ENCODE measurements around the gene FBXL13. TPM values are rescaled to one million over a fixed set of nuclear protein-coding genes. Genes with fewer than 3 reads are reported as not detected.

FBXL13 gene
- total and polyA plus RNA-seq, 2 of the 8 experiments (the other 6 are each of a cell fraction or from before 2014, with no cell fraction given): 1.2 to 2.8 TPM

DNA sequence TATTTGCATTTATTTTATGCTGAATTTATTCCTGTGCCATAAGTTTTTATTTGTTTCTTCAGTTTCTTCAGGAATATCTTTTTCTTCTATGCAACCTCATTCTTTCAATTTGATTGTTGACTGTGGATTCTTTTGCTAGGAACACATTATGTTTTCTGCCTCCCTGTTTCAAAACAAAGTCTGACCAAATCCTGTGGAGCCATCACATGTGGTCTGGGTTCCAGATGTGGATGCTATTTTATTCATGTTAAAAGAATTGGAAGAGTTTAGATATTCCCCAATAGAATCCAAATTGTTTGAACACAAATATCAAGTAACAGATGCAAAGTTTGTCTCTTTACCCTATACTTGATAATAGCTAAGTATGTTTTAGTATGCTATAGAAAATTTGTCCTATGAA is 218.6 kb downstream of the FBXL13 start:
- H2BK15ac ChIP-seq (ENCODE audit: low read length): no peak overlapping the region
- no peak overlapping the region for H3K27ac ChIP-seq (ENCODE audit: low read depth, low read length)
- H2BK120ac ChIP-seq (replicated peaks; ENCODE audit: low read depth, low read length): no peak overlapping the region
- H2AK5ac ChIP-seq (ENCODE audit: low read depth, low read length): no peak overlapping the region
- H3K4me3 ChIP-seq (ENCODE audit: extremely low read depth in 1 of 4, insufficient read depth in 2 of 4, low read depth in 3 of 4, low read length in 4 of 4): no peak overlapping the region
- no peak overlapping the region for H3K4me2 ChIP-seq (ENCODE audit: insufficient read depth in 1 of 2, low read depth in 2 of 2, low read length in 2 of 2)
- no peaks in the 10 kb centered on the region for H3K36me3 ChIP-seq (ENCODE audit: control insufficient read depth in 2 of 4, insufficient read depth in 4 of 4, low read length in 3 of 4)
- TF ChIP-seq, protein P1, sequence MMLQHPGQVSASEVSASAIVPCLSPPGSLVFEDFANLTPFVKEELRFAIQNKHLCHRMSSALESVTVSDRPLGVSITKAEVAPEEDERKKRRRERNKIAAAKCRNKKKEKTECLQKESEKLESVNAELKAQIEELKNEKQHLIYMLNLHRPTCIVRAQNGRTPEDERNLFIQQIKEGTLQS (IDR thresholded peaks at IDR 0.05; ENCODE audit: insufficient read depth, low read depth, low read length): no peak
- TF ChIP-seq, protein P2, sequence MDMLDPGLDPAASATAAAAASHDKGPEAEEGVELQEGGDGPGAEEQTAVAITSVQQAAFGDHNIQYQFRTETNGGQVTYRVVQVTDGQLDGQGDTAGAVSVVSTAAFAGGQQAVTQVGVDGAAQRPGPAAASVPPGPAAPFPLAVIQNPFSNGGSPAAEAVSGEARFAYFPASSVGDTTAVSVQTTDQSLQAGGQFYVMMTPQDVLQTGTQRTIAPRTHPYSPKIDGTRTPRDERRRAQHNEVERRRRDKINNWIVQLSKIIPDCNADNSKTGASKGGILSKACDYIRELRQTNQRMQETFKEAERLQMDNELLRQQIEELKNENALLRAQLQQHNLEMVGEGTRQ (IDR thresholded peaks at IDR 0.05; ENCODE audit: low read length): no peak
- TF ChIP-seq EGR1 (IDR thresholded peaks at IDR 0.05; ENCODE audit: borderline replicate concordance, low read depth, low read length) (no peak), RBBP5 (IDR thresholded peaks at IDR 0.05; ENCODE audit: borderline replicate concordance, low read depth, low read length) (no peak), RXRA (IDR thresholded peaks at IDR 0.05; ENCODE audit: insufficient read depth, low read depth, low read length) (no peak), CREB1 (IDR thresholded peaks at IDR 0.05) (no peak), POLR2AphosphoS5 (IDR thresholded peaks at IDR 0.05; ENCODE audit: low read depth, low read length) (no peak), RFX5 (IDR thresholded peaks at IDR 0.05; ENCODE audit: borderline replicate concordance, low read depth, low read length) (no peak), CHD1 (IDR thresholded peaks at IDR 0.05; ENCODE audit: low read depth, low read length) (no peak), KDM4A (IDR thresholded peaks at IDR 0.05; ENCODE audit: low read depth, low read length, severe bottlenecking) (no peak), NRF1 (IDR thresholded peaks at IDR 0.05; ENCODE audit: low read depth, low read length) (no peak), CHD2 (IDR thresholded peaks at IDR 0.05; ENCODE audit: low read length) (no peak), CEBPB (IDR thresholded peaks at IDR 0.05; ENCODE audit: low read depth, low read length) (no peak), POLR2A (IDR thresholded peaks at IDR 0.05; ENCODE audit: control extremely low read depth in 1 of 2, low read depth in 2 of 2, low read length in 2 of 2) (no peak), POU5F1 (IDR thresholded peaks at IDR 0.05; ENCODE audit: low read depth, low read length) (no peak)
- H3K79me2 ChIP-seq (ENCODE audit: control insufficient read depth in 1 of 2, insufficient read depth in 2 of 2, low read length in 2 of 2): no peaks in the 10 kb centered on the region
- H3K27me3 ChIP-seq (replicated peaks in 1 of 4; ENCODE audit: control insufficient read depth in 3 of 4, extremely low read depth in 1 of 4, insufficient read depth in 3 of 4, low read length in 3 of 4): no peaks in the 10 kb centered on the region
- no peak overlapping the region for H4K91ac ChIP-seq (replicated peaks; ENCODE audit: insufficient read length, low read length)
- FAIRE-seq (no peak), DNase-seq (ENCODE audit: low read depth in 1 of 2, low spot score in 2 of 2) (no peak)
- no peaks in the 10 kb centered on the region for H4K20me1 ChIP-seq (replicated peaks in 1 of 2; ENCODE audit: control insufficient read depth in 1 of 2, insufficient read depth in 2 of 2, low read length in 2 of 2)
- no peak overlapping the region for H2BK20ac ChIP-seq (ENCODE audit: low read length)
- H3K4me1 ChIP-seq (replicated peaks in 1 of 4; ENCODE audit: control insufficient read depth in 3 of 4, insufficient read depth in 4 of 4, low read length in 3 of 4): peaks cover 0 to 4% (median 1%) of the 10 kb centered on the region in 4 experiments; a peak in 2 of 7 replicates
- H4K5ac ChIP-seq (ENCODE audit: insufficient read length, low read depth, low read length): no peak overlapping the region
- no peak overlapping the region for H2AFZ ChIP-seq (ENCODE audit: low read length)
- H4K8ac ChIP-seq (ENCODE audit: extremely low read depth, insufficient read depth, low read length): no peak overlapping the region
- CTCF ChIA-PET (ENCODE audit: partially characterized antibody): no interaction called here
- no peak overlapping the region for H2BK12ac ChIP-seq (ENCODE audit: low read depth, low read length)
- no peak overlapping the region for H3K14ac ChIP-seq (ENCODE audit: insufficient read length)
- no peaks in the 10 kb centered on the region for H3K23me2 ChIP-seq (ENCODE audit: low read depth, low read length)
- no peak overlapping the region for H2BK5ac ChIP-seq (ENCODE audit: low read depth, low read length)
- no peak overlapping the region for H3K23ac ChIP-seq (ENCODE audit: insufficient read length)
- H3K9ac ChIP-seq (replicated peaks in 1 of 4; ENCODE audit: extremely low read depth in 1 of 4, low read depth in 3 of 4, low read length in 3 of 4): no peak overlapping the region
- no peak overlapping the region for H3K4ac ChIP-seq (replicated peaks; ENCODE audit: insufficient read length, low read depth, low read length)
- no peaks in the 10 kb centered on the region for H3K79me1 ChIP-seq (ENCODE audit: low read depth, low read length)
- no peak overlapping the region for H3K56ac ChIP-seq (replicated peaks; ENCODE audit: insufficient read length, low read depth, low read length)
- no peak overlapping the region for H3K18ac ChIP-seq (ENCODE audit: extremely low read depth, low read length)
- POLR2A ChIA-PET (ENCODE audit: partially characterized antibody): no interaction called here
- no peaks in the 10 kb centered on the region for H3K9me3 ChIP-seq (ENCODE audit: insufficient read depth in 2 of 2, low read depth in 1 of 2, low read length in 1 of 2)

Measured in H1 (cell line).